Colonic mucosa (tissue), 4 donors: Measurements from ENCODE around the gene ARHGAP1. TPM values are rescaled to one million over a fixed set of nuclear protein-coding genes. Genes with fewer than 3 reads are reported as not detected.
A peak's percentile ranks its signal among the peaks of the same experiment; 100 is the strongest.

ENCODE experiments used
- DNase-seq: peaks from one replicate; pipeline ENCODE4 v3.0.0-alpha.2; 2020
- H3K27ac ChIP-seq: fragments of 200-600 bp; one replicate; pipeline ENCODE4 v1.8.0; 2021
- H3K27me3 ChIP-seq: fragments of 200-600 bp; one replicate; pipeline ENCODE4 v1.8.0; 2021
- H3K36me3 ChIP-seq: fragments of 200-600 bp; one replicate; pipeline ENCODE4 v1.8.0; 2021
- H3K4me1 ChIP-seq: fragments of 200-600 bp; one replicate; pipeline ENCODE4 v1.8.0; 2021; ENCODE audit warnings: mild to moderate bottlenecking
- H3K4me3 ChIP-seq: fragments of 200-600 bp; one replicate; pipeline ENCODE4 v1.8.0; 2021
- H3K9ac ChIP-seq, 2 donors: one replicate each; pipeline ENCODE4 v1.7.0; 2013; ENCODE audit warnings: control low read depth in 2 of 2, low read depth in 2 of 2, low read length in 2 of 2
- H3K9me3 ChIP-seq: fragments of 200-600 bp; one replicate; pipeline ENCODE4 v1.8.0; 2021
- intact Hi-C: fragments of 100-400 bp; cut with DNase I; formaldehyde crosslinking; loops from one replicate; pipeline ENCODE4 v1.14.1; 2022
- total RNA-seq, 2 donors: library from RNA; stranded (reverse); fragmentation: NEBNext Ultra II Directional in 1 of 2; extraction: Animal tissue kit (Norgen Biotek cat#: 25700) in 1 of 2; gene quantifications; one replicate each; pipeline ENCODE4 v1.2.1, GENCODE V29; 2021
- TF ChIP-seq, protein P1 (sequence below): fragments of 200-600 bp; IDR thresholded peaks from one replicate; pipeline ENCODE4 v1.8.0; 2022; ENCODE audit warnings: antibody characterized with exemption, mild to moderate bottlenecking
- donor health status: healthy.
- donor health status: DM: no; HTN: no; CAD: no.
- donor health status: DM: no; HTN: no; CAD: no.

The ARHGAP1 gene
- total RNA-seq, 2 donors from 2014 or later = 68.3 to 81.7 TPM

DNA sequence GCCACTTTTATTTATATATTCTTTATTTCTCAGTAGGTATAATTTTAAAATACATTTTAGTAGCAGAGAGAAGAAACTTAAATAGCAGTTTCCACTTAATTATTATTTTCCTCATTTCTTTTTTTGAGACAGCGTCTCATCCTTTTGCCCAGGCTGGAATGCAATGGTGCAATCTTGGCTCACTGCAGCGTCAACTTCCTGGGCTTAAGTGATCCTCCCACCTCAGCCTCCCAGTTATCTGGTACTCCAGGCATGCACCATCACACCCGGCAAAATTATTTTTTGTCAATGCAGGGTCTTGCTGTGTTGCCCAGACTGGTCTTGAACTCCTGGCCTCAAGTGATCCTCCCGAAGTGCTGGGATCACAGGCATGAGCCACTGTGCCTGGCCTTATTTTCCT lies 44.8 kb downstream of the ARHGAP1 start:
- TF ChIP-seq, protein P1, sequence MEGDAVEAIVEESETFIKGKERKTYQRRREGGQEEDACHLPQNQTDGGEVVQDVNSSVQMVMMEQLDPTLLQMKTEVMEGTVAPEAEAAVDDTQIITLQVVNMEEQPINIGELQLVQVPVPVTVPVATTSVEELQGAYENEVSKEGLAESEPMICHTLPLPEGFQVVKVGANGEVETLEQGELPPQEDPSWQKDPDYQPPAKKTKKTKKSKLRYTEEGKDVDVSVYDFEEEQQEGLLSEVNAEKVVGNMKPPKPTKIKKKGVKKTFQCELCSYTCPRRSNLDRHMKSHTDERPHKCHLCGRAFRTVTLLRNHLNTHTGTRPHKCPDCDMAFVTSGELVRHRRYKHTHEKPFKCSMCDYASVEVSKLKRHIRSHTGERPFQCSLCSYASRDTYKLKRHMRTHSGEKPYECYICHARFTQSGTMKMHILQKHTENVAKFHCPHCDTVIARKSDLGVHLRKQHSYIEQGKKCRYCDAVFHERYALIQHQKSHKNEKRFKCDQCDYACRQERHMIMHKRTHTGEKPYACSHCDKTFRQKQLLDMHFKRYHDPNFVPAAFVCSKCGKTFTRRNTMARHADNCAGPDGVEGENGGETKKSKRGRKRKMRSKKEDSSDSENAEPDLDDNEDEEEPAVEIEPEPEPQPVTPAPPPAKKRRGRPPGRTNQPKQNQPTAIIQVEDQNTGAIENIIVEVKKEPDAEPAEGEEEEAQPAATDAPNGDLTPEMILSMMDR = no peak

DNA sequence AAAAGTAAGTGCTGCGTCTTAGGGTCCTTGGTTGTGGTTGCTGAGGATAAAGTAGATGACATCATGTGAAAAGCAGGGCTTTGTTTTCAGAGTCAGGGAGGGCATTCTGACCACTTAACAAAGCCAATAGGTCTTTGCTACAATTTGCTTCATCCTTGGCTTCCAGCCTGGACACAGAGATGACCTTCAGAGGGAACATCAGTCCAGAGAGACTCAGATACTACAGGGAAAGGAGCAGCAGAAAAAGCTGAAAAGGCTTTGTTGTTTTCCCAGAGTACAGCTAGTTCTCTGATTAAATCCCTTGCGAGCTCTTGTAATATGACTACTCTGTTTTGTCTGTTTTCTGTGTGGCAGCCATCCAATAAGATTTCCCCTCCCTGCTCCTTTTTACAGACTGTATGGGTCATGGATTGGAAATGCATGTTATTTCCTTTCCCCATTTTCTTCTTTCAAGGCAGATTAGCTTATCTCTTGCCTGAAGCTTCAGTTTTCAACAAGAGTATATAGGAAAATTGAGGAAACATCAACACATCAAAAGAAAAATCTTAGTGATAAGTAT lies 51.2 kb downstream of the ARHGAP1 start:
- intact Hi-C loops = no loop called here
- peaks cover 32% of the 10 kb centered on the region for H3K36me3 ChIP-seq
- TF ChIP-seq, protein P1 = no peak
- no peak overlapping the region for H3K27ac ChIP-seq
- DNase-seq = peak; percentile 29
- no peaks in the 10 kb centered on the region for H3K4me1 ChIP-seq
- no peak overlapping the region for H3K9ac ChIP-seq
- no peaks in the 10 kb centered on the region for H3K27me3 ChIP-seq
- H3K9me3 ChIP-seq = no peaks in the 10 kb centered on the region
- no peak overlapping the region for H3K4me3 ChIP-seq

More for the DNA sequence above, 44.8 kb downstream of the ARHGAP1 start:
- peaks cover 28% of the 10 kb centered on the region for H3K36me3 ChIP-seq
- no peaks in the 10 kb centered on the region for H3K27me3 ChIP-seq
- H3K9me3 ChIP-seq = no peaks in the 10 kb centered on the region
- H3K9ac ChIP-seq = no peak overlapping the region
- DNase-seq = no peak
- intact Hi-C loops = no loop called here
- H3K27ac ChIP-seq = no peak overlapping the region
- H3K4me3 ChIP-seq = no peak overlapping the region
- no peaks in the 10 kb centered on the region for H3K4me1 ChIP-seq

DNA sequence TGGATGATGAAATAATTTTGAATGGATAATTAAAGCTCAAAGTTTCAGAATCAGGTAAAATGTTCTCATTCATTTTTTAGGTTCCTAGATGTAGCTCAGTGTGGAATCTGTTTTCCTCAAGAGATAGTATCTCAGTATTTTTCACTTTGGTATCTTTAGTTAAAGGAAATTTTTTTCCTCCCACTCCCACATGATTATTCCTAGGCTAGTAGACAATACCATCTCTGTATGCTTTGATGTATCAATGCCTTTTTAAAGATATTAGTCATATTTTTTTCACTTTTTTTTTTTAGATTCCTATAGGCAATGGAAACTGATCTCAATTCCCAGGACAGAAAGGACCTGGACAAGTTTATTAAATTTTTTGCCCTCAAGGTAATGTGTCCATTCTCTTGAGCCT lies 56.4 kb downstream of the ARHGAP1 start:
- Histone ChIP-seq H3K27ac (no peak overlapping the region), H3K4me3 (no peak overlapping the region), H3K27me3 (no peaks in the 10 kb centered on the region), H3K9ac (no peak overlapping the region), H3K9me3 (no peaks in the 10 kb centered on the region), H3K4me1 (no peaks in the 10 kb centered on the region), H3K36me3 (peaks cover 15% of the 10 kb centered on the region)
- DNase-seq = no peak
- TF ChIP-seq, protein P1 = no peak
- intact Hi-C loops = no loop called here

DNA sequence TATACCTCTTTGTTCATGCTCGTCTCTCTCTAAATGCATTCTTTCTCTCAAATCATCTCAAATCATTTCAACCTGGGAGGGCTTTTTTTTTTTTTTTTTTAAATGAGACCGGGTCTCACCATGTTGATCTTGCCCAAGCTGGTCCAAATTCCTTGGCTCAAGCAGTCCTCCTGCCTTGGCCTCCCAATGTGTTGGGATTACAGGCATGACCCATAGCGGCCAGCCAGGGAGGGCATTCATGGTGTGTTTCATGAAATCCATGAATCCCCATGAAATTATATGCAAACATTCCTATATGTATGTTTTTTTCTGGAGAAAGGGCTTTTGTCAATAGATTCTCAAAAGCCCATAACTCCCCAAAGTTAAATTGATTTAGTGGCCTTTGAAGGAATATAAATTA lies 56.9 kb downstream of the ARHGAP1 start:
- Histone ChIP-seq H3K9ac (no peak overlapping the region), H3K27me3 (no peaks in the 10 kb centered on the region), H3K9me3 (no peaks in the 10 kb centered on the region), H3K27ac (no peak overlapping the region), H3K4me1 (no peaks in the 10 kb centered on the region), H3K4me3 (no peak overlapping the region), H3K36me3 (peaks cover 15% of the 10 kb centered on the region)
- TF ChIP-seq, protein P1 = no peak
- DNase-seq = no peak
- intact Hi-C loops = no loop called here

DNA sequence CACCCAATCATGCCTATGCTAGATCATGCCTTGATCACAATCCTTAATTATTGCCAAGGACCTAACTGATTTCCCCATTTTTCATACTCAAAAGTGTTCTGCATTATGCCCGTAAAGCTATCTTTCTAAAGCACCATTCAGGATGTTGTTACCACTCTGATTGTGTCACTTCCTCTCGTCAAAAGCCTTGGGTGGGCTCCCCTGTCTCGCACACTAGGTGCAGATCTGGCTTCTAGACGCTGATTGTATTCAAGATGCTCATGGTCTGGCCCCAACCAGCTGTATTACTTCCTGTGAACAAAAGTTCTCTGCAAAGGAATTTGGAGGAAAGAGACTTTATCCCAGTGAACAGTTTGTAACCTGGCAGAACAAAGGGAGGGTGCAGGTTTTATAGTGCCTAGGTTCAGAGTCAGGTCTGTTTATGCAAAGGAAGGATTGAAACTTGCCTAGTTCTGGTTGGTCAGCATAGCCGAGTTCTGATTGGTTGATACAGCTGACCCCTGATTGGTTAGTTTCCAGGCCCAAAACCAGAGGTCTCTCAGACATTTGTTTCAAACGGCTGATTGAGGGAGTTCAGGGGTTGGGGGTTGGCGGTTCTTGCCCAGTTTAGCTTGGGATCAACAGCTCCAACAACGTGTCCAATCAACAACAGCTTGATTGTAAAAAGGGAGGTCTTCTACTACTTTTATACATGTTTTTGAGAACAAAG lies 57.6 kb downstream of the ARHGAP1 start:
- H3K9me3 ChIP-seq = no peaks in the 10 kb centered on the region
- no peak overlapping the region for H3K9ac ChIP-seq
- no peaks in the 10 kb centered on the region for H3K27me3 ChIP-seq
- no peaks in the 10 kb centered on the region for H3K4me1 ChIP-seq
- DNase-seq = no peak
- TF ChIP-seq, protein P1 = no peak
- no peak overlapping the region for H3K4me3 ChIP-seq
- peaks cover 13% of the 10 kb centered on the region for H3K36me3 ChIP-seq
- no peak overlapping the region for H3K27ac ChIP-seq
- intact Hi-C loops = no loop called here
